ENCODE measurements around the gene SLC30A9.

The SLC30A9 gene

DNA sequence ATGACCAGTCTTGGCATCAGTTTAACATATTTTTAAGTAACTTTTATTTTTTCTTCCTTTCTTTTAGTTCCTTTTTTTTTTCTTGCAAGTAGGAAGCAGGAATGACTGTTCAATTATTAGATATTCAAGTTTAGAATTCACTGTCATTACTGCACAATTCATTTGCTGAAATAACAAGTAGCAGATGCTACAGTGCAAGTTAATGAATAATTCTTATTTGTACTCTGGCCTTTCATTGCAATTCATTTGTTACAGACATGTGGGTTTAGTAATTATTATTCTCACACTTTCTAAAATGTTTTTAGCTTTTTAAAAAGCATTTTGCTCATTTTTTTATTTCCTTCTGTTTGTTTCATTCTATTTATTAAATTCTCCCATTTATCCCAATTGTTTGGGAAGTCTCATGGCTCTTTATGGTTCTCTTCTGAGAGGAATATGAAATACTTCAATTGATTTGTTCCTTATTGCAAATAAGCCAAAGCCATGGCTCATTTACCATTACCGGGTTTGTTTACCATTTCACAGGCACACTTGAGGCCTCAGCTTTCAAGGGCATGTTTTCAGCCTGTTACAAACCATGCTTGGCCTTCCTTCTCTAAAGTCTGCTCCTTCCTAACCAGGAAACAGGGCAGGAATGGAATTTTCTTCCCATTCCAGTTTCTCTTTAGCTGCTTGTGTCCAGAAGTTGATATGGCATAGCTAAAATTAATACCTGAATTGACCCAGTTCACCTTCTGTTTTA, 13.4 kb upstream of the SLC30A9 start:
- no peaks in the 10 kb centered on the region for H3K36me3 ChIP-seq (ENCODE audit: control insufficient read depth, insufficient read depth, low read length, severe bottlenecking)
- DNase-seq (ENCODE audit: low read depth) = no peak
- no peaks in the 10 kb centered on the region for H3K27me3 ChIP-seq (replicated peaks; ENCODE audit: control insufficient read depth, insufficient read depth, low read length)
- H3K9ac ChIP-seq (ENCODE audit: low read length) = no peak overlapping the region
- H3K4me1 ChIP-seq (ENCODE audit: control insufficient read depth, insufficient read depth, low read length) = no peaks in the 10 kb centered on the region
- H3K4me3 ChIP-seq (ENCODE audit: low read length) = no peak overlapping the region
- H3K9me3 ChIP-seq (ENCODE audit: control insufficient read depth, low read length) = no peaks in the 10 kb centered on the region

DNA sequence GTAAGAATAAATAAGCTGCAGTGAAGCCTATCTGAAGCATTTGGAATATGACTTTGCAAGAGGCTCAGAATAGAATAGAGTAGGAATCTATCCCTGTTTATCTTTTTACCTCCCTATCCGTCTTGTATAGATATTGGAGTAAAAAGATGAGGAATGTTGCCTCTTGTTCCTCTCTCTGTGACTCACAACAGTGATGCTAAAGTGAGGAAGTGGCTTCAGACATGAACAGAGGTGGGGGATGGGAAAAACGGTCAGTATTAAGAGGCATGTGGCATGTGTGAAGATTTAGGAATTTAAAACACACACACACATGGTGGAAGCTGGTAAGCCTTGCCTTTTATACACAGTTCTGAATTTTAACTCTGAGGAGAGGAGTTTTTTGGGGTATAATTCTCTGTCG, 12.6 kb upstream of the SLC30A9 start:
- H3K9ac ChIP-seq (ENCODE audit: low read length) = no peak overlapping the region
- no peak for DNase-seq (ENCODE audit: low read depth)
- H3K4me1 ChIP-seq (ENCODE audit: control insufficient read depth, insufficient read depth, low read length) = no peaks in the 10 kb centered on the region
- no peaks in the 10 kb centered on the region for H3K27me3 ChIP-seq (replicated peaks; ENCODE audit: control insufficient read depth, insufficient read depth, low read length)
- no peaks in the 10 kb centered on the region for H3K36me3 ChIP-seq (ENCODE audit: control insufficient read depth, insufficient read depth, low read length, severe bottlenecking)
- H3K9me3 ChIP-seq (ENCODE audit: control insufficient read depth, low read length) = no peaks in the 10 kb centered on the region
- H3K4me3 ChIP-seq (ENCODE audit: low read length) = no peak overlapping the region

DNA sequence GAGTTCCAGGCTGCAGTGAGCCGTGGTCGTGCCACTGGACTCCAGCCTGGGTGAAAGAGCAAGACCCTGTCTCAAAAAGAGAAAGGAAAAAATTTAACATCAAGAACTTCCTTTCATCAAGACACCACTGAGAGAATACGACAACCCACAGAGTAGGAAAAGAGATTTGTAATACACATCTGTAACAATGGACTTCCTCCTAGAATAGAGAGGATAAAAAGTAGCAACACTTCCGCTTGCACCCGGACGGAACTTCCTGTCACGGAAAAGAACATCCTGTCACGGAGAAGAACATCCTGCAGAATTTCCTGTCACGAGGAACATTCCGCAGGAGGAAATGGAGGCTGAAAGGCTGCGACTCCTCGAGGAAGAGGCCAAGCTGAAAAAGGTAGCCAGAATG, 8.9 kb upstream of the SLC30A9 start, which contains the start of gene DCAF4L1:
Gene DCAF4L1, plus strand, starts transcription at position 301 of the 400 bp plus-strand sequence. Its CDS starts 37 bp downstream, at position 338.
- Histone ChIP-seq H3K4me1 (ENCODE audit: control insufficient read depth, insufficient read depth, low read length) (no peaks in the 10 kb centered on the region), H3K4me3 (ENCODE audit: low read length) (no peak within 1 kb of the TSS), H3K9ac (ENCODE audit: low read length) (no peak within 1 kb of the TSS), H3K9me3 (ENCODE audit: control insufficient read depth, low read length) (no peaks in the 10 kb centered on the region), H3K36me3 (ENCODE audit: control insufficient read depth, insufficient read depth, low read length, severe bottlenecking) (no peaks in the 10 kb centered on the region), H3K27me3 (replicated peaks; ENCODE audit: control insufficient read depth, insufficient read depth, low read length) (no peaks in the 10 kb centered on the region)
- no peak for DNase-seq (ENCODE audit: low read depth)

DNA sequence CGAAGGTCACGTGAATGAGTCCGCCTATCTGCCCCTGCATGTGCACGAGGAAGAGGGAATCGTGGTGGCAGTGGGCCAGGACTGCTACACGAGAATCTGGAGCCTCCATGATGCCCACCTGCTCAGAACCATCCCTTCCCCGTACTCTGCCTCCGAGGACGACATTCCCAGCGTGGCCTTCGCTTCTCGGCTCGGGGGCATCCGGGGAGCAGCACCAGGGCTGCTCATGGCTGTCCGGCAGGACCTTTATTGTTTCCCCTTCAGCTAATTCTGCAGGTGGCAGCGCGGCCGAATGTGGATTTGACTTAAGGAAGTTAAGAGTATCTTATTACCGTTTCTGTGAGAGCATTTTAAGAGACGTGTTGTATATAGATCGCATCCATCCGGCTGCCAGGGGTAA, 7.6 kb upstream of the SLC30A9 start:
- Histone ChIP-seq H3K27me3 (replicated peaks; ENCODE audit: control insufficient read depth, insufficient read depth, low read length) (no peaks in the 10 kb centered on the region), H3K9ac (ENCODE audit: low read length) (no peak overlapping the region), H3K4me1 (ENCODE audit: control insufficient read depth, insufficient read depth, low read length) (no peaks in the 10 kb centered on the region), H3K9me3 (ENCODE audit: control insufficient read depth, low read length) (no peaks in the 10 kb centered on the region), H3K36me3 (ENCODE audit: control insufficient read depth, insufficient read depth, low read length, severe bottlenecking) (no peaks in the 10 kb centered on the region), H3K4me3 (ENCODE audit: low read length) (no peak overlapping the region)
- no peak for DNase-seq (ENCODE audit: low read depth)

DNA sequence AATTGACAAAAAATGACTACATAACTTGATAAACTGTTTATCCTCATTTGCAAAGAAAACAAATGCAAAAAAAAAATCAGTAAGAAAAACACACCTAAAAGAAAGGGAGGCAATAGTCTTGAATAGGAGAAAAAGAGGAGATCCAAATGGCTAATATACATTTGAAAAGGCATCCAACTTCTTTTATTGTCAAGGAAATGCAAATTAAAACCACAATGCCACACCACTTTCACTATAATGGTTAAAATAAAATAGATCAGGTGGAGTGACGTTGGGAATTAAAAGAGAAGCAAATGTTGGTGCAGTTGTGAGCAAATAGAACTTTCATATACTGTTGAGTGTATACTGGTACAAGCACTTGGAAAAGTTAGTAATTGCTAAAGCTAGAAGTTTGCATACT, 5.2 kb upstream of the SLC30A9 start:
- Histone ChIP-seq H3K4me3 (ENCODE audit: low read length) (no peak overlapping the region), H3K36me3 (ENCODE audit: control insufficient read depth, insufficient read depth, low read length, severe bottlenecking) (no peaks in the 10 kb centered on the region), H3K9me3 (ENCODE audit: control insufficient read depth, low read length) (no peaks in the 10 kb centered on the region), H3K27me3 (replicated peaks; ENCODE audit: control insufficient read depth, insufficient read depth, low read length) (no peaks in the 10 kb centered on the region), H3K4me1 (ENCODE audit: control insufficient read depth, insufficient read depth, low read length) (peaks cover 7% of the 10 kb centered on the region), H3K9ac (ENCODE audit: low read length) (no peak overlapping the region)
- DNase-seq (ENCODE audit: low read depth) = no peak

DNA sequence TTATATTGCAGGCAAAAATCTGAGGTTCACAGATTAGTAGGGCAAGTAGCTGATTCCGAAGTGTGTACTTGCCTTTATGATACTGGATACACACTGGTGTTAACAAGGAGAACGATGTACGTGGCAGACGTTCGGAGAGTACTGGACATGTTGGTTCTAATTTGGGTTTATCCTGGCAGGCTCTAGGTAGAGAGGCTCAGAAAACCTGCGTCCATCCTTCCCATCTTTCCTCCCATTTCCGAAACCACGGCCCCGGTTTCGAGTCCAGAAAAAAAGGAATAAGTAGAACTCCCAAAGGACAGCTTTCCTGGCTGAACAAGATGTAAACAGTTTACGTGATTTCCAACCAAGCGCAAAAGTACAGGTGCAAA, 351 bp upstream of the SLC30A9 start:
- H3K9ac ChIP-seq (ENCODE audit: low read length) = peak overlapping the region; percentile 92
- DNase-seq (ENCODE audit: low read depth) = no peak
- H3K4me3 ChIP-seq (ENCODE audit: low read length) = peak overlapping the region; percentile 94
- H3K4me1 ChIP-seq (ENCODE audit: control insufficient read depth, insufficient read depth, low read length) = peaks cover 26% of the 10 kb centered on the region
- no peaks in the 10 kb centered on the region for H3K36me3 ChIP-seq (ENCODE audit: control insufficient read depth, insufficient read depth, low read length, severe bottlenecking)
- no peaks in the 10 kb centered on the region for H3K27me3 ChIP-seq (replicated peaks; ENCODE audit: control insufficient read depth, insufficient read depth, low read length)
- H3K9me3 ChIP-seq (ENCODE audit: control insufficient read depth, low read length) = no peaks in the 10 kb centered on the region

DNA sequence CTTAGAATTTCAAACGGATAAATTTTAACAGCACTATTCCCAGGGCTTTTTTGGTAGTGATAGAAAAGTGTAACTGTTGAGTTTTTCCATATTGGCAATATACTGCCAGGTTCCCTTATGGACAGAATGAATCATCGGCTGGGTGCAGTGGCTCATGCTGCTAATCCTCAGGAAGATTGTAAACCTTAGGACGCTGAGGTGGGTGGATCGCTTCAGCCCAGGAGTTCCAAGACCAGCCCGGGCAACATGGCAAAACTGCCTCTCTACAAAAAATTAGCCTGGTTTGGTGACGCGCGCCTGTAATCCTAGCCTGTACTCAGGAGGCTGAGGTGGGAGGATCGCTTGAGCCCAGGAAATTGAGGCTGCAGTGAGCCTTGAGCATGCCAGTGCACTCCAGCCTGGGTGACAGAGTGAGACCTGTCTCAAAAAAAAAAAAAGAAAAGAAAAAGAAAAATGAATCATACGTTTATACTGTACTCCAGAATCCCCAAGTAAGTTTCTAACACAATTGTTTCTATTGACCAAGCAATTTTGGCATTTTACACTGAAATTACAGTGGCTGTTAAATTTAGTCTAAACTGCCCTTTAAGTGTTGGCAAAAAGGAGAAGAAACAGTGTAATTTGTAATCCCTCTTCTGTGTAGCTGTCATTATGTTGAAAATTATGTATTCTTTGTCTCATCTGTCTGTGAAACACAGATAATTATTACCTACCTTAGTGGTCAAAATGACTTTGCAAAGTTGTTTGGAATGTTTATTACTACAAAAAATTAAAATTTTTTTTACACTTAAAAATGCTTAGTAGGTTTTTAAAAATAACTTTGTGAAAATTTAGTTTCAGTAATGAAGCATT, 1.8 kb downstream of the SLC30A9 start:
- DNase-seq (ENCODE audit: low read depth) = peak; percentile 38
- Histone ChIP-seq H3K36me3 (ENCODE audit: control insufficient read depth, insufficient read depth, low read length, severe bottlenecking) (no peaks in the 10 kb centered on the region), H3K9ac (ENCODE audit: low read length) (peak overlapping the region; percentile 92), H3K4me1 (ENCODE audit: control insufficient read depth, insufficient read depth, low read length) (peaks cover 26% of the 10 kb centered on the region), H3K27me3 (replicated peaks; ENCODE audit: control insufficient read depth, insufficient read depth, low read length) (no peaks in the 10 kb centered on the region), H3K4me3 (ENCODE audit: low read length) (peak overlapping the region; percentile 94), H3K9me3 (ENCODE audit: control insufficient read depth, low read length) (no peaks in the 10 kb centered on the region)

DNA sequence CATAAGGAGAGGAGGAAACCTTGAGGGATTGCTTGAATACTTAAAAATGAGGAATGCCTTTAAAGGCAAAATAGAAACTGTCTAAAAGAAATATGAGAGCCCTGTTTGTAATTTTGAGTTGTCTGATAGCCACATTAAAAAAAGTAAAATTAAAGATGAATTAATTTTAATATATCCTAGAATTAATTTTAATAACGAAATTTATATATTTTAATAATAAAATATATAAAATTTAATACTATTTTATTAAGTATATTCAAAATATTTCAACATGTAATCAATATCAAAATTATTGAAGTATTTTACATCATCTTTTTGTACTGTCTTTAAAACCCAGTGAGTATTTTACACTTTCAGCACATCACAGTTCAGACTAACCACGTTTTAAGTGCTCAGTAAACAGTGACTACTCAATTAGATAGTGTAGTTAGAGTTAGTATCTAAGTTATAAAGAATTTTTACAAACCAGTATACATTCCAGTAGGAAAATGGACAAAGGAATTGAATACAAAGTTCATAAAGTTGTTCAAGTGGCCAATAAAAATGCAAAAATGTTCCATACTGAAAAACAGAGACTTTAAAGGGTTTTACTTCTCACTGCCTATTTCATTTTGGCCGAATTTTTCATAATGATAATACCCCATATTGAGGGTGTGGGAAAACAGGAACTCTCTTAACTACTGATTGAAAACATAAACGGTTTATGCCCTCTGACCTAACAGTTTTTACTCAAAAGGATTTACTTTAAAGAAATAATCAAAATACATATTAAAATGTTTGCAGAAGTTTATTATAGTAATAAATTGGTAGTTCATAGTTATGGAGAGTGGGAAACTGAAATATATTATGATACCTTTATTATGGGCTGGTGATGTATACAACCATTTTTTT, 2.9 kb downstream of the SLC30A9 start:
- Histone ChIP-seq H3K36me3 (ENCODE audit: control insufficient read depth, insufficient read depth, low read length, severe bottlenecking) (peaks cover under 1% of the 10 kb centered on the region), H3K9me3 (ENCODE audit: control insufficient read depth, low read length) (no peaks in the 10 kb centered on the region), H3K4me3 (ENCODE audit: low read length) (no peak overlapping the region), H3K9ac (ENCODE audit: low read length) (no peak overlapping the region), H3K27me3 (replicated peaks; ENCODE audit: control insufficient read depth, insufficient read depth, low read length) (no peaks in the 10 kb centered on the region), H3K4me1 (ENCODE audit: control insufficient read depth, insufficient read depth, low read length) (peaks cover 26% of the 10 kb centered on the region)
- DNase-seq (ENCODE audit: low read depth) = no peak

DNA sequence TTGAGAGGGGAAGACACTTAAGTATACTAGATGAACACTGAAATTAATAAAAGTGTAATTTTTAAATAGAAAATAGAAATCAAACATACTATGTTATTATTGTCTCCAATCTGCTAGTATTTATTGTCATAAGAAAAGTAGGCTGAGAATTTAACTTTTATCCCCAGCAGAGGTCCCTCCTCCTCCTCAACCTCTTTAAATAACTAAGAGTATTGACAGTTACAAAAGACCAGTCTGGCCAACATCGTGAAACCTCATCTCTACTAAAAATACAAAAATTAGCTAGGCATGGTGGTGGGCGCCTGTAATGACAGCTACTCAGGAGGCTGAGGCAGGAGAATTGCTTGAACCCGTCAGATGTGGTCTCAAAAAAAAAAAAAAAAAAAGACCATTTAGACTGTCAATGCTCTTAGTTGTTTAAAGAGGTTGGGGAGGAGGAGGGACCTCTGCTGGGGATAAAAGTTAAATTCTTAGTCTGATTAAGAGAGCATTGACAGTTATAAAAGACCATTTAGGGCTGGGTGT, 4.2 kb downstream of the SLC30A9 start:
- DNase-seq (ENCODE audit: low read depth) = no peak
- Histone ChIP-seq H3K9ac (ENCODE audit: low read length) (no peak overlapping the region), H3K9me3 (ENCODE audit: control insufficient read depth, low read length) (no peaks in the 10 kb centered on the region), H3K4me1 (ENCODE audit: control insufficient read depth, insufficient read depth, low read length) (peaks cover 29% of the 10 kb centered on the region), H3K36me3 (ENCODE audit: control insufficient read depth, insufficient read depth, low read length, severe bottlenecking) (peaks cover 4% of the 10 kb centered on the region), H3K4me3 (ENCODE audit: low read length) (no peak overlapping the region), H3K27me3 (replicated peaks; ENCODE audit: control insufficient read depth, insufficient read depth, low read length) (no peaks in the 10 kb centered on the region)

DNA sequence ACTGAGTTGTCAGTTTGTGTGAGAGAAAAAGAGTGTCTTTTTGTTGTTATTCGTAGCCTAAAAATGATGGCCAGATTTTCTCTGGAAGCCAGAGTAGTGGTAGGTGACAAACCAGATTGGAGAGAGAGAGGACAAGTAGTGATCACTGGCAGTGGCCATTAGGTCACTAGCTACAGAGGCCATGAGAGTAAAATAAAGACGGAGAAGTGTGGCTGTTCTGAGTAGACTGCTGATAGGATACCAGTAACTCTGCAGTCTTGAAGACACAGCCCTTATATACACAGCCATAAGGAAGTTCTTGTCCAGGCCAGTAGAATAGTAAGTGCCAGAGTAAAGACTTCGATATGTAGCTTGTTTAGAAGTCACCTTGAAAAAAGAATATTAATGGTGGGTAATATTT, 7.7 kb downstream of the SLC30A9 start:
- Histone ChIP-seq H3K27me3 (replicated peaks; ENCODE audit: control insufficient read depth, insufficient read depth, low read length) (no peaks in the 10 kb centered on the region), H3K4me3 (ENCODE audit: low read length) (no peak overlapping the region), H3K9ac (ENCODE audit: low read length) (no peak overlapping the region), H3K36me3 (ENCODE audit: control insufficient read depth, insufficient read depth, low read length, severe bottlenecking) (peaks cover 5% of the 10 kb centered on the region), H3K9me3 (ENCODE audit: control insufficient read depth, low read length) (no peaks in the 10 kb centered on the region), H3K4me1 (ENCODE audit: control insufficient read depth, insufficient read depth, low read length) (peaks cover 10% of the 10 kb centered on the region)
- DNase-seq (ENCODE audit: low read depth) = no peak

DNA sequence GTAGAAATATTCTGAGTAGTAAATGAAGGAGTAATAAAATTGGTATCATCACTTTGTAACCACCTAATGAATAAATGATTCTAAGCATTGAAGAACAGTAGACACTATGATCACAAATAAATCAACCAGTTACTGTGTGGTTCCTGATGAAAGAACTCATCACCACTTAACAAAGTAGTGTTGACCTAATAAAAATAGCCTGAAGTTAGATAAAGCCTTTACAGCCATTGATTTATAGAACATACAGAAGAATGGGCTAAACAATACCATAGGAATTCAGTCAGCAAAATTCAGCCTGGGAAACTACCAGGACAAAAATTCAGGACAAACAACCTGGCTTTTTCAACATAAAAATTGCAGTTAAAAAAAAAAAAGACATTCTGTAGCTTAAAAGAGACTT, 9.0 kb downstream of the SLC30A9 start:
- Histone ChIP-seq H3K27me3 (replicated peaks; ENCODE audit: control insufficient read depth, insufficient read depth, low read length) (no peaks in the 10 kb centered on the region), H3K4me1 (ENCODE audit: control insufficient read depth, insufficient read depth, low read length) (peaks cover 6% of the 10 kb centered on the region), H3K36me3 (ENCODE audit: control insufficient read depth, insufficient read depth, low read length, severe bottlenecking) (peaks cover 16% of the 10 kb centered on the region), H3K4me3 (ENCODE audit: low read length) (no peak overlapping the region), H3K9ac (ENCODE audit: low read length) (no peak overlapping the region), H3K9me3 (ENCODE audit: control insufficient read depth, low read length) (no peaks in the 10 kb centered on the region)
- no peak for DNase-seq (ENCODE audit: low read depth)

All from adipocyte (in vitro differentiated cells).